ENCODE measurements around the gene ALX1. TPM values are rescaled to one million over a fixed set of nuclear protein-coding genes. Genes with fewer than 3 reads are reported as not detected.

The ALX1 gene
- total and polyA plus RNA-seq, 9 of the 15 experiments (the other 6 are each of a cell fraction or from before 2014, with no cell fraction given): 0.09 to 0.31 (median 0.11) TPM; not detected in 2

- H3K36me3 ChIP-seq (ENCODE audit: control insufficient read depth, insufficient read depth, low read length): no peaks in the 10 kb centered on the region
- no peaks in the 10 kb centered on the region for H3K9me1 ChIP-seq (ENCODE audit: control insufficient read depth, insufficient read depth, low read length)
- H2AFZ ChIP-seq (ENCODE audit: low read depth, low read length): no peak overlapping the region
- H4K20me1 ChIP-seq (replicated peaks; ENCODE audit: control insufficient read depth, insufficient read depth, low read length): no peaks in the 10 kb centered on the region
- no peak for TF ChIP-seq JUNB (CRISPR knock-in tag; conservative IDR thresholded peaks at IDR 0.05)
- no peak for TF ChIP-seq NFE2L1 (tag; IDR thresholded peaks at IDR 0.05; ENCODE audit: borderline replicate concordance, low read depth)
- no peak for TF ChIP-seq STAT6 (CRISPR knock-in tag; IDR thresholded peaks at IDR 0.05)
- no peak for TF ChIP-seq ILF3 (IDR thresholded peaks at IDR 0.05; ENCODE audit: borderline replicate concordance)
- no peak for TF ChIP-seq ZBTB2 (IDR thresholded peaks at IDR 0.05)
- TF ChIP-seq U2AF2 (optimal IDR thresholded peaks at IDR 0.05; ENCODE audit: low read depth, low read length): no peak
- TF ChIP-seq USF1 (CRISPR knock-in tag; IDR thresholded peaks at IDR 0.05): no peak
- TF ChIP-seq XRCC3 (IDR thresholded peaks at IDR 0.05): no peak
- no peak for TF ChIP-seq COPS2 (conservative IDR thresholded peaks at IDR 0.05)
- no peak for TF ChIP-seq MTA2 (IDR thresholded peaks at IDR 0.05; ENCODE audit: low read depth)
- no peak for TF ChIP-seq UBTF (IDR thresholded peaks at IDR 0.05; ENCODE audit: borderline replicate concordance in 1 of 2, low read depth in 2 of 2, low read length in 2 of 2)
- no peak for TF ChIP-seq NCOR1 (IDR thresholded peaks at IDR 0.05)
- ChIA-PET POLR2A (no interaction called here), CTCF (ENCODE audit: low intra/inter-chr PET ratio) (no interaction called here)
- H3K9me3 ChIP-seq (replicated peaks; ENCODE audit: control insufficient read depth, insufficient read depth, low read depth, low read length): no peaks in the 10 kb centered on the region
- in situ Hi-C loops (cut with MboI) (no loop called here), intact Hi-C loops (cut with micrococcal nuclease) (no loop called here)
- FAIRE-seq: no peak
- H3K27me3 ChIP-seq (ENCODE audit: control insufficient read depth in 2 of 2, insufficient read depth in 2 of 2, low read length in 2 of 2): no peaks in the 10 kb centered on the region
- ATAC-seq: no peak
- no peak overlapping the region for H3K4me2 ChIP-seq (ENCODE audit: insufficient read depth, low read length)
- H3K9ac ChIP-seq (ENCODE audit: insufficient read depth in 1 of 2, low read depth in 2 of 2, low read length in 2 of 2): no peak overlapping the region
- no TSS peak for BruUV-seq (replicated peaks)
- DNase-seq (ENCODE audit: extremely low read depth in 1 of 4, low spot score in 3 of 4): no peak
- 8% methylated on average over 21 of the region's 44 CpGs for WGBS (ENCODE audit: insufficient coverage, low coverage, missing lambda C conversion rate)
- H3K79me2 ChIP-seq (ENCODE audit: control insufficient read depth, insufficient read depth, low read length): no peaks in the 10 kb centered on the region
- H3K4me3 ChIP-seq: no peak overlapping the region
- no peaks in the 10 kb centered on the region for H3K4me1 ChIP-seq (replicated peaks in 1 of 2; ENCODE audit: control insufficient read depth in 2 of 2, insufficient read depth in 2 of 2, low read length in 2 of 2)
- H3K27ac ChIP-seq (ENCODE audit: extremely low read depth, low read depth, low read length): no peak overlapping the region
These were observed 413 bp upstream of the ALX1 start for GRCh38 chr12:85279449-85280164.
